Calu3 (cell line): ENCODE data around the gene CLEC18B. TPM values are rescaled to one million over a fixed set of nuclear protein-coding genes. Genes with fewer than 3 reads are reported as not detected.
"Not testable (repeated sequence)": the region's sequence is repeated elsewhere in the genome, so short reads cannot be mapped to it uniquely, and the experiment has no call there.

ENCODE experiments used
- BruUV-seq: library from RNA; stranded (reverse); fragments of 400-500 nt; replicated peaks from 2 replicates; lab custom pipeline; 2021; lab: Mats Ljungman, UMichigan
- CTCF ChIA-PET: fragments of 300-600 bp; sonication (Branson Sonifier 250); formaldehyde crosslinking; loops from one replicate; lab custom pipeline; 2022; ENCODE audit warnings: antibody characterized with exemption; lab: Charles Lee
- DNase-seq: peaks from one replicate; pipeline ENCODE4 v3.0.0; 2022
- H3K27ac Mint-ChIP-seq: one replicate; pipeline ENCODE4 v1.8.0; 2022; ENCODE audit warnings: mixed read lengths; ENCODE audit not compliant: unreplicated experiment
- H3K27me3 Mint-ChIP-seq: one replicate; pipeline ENCODE4 v1.8.0; 2022; ENCODE audit warnings: mixed read lengths; ENCODE audit not compliant: unreplicated experiment
- H3K36me3 Mint-ChIP-seq: one replicate; pipeline ENCODE4 v1.8.0; 2022; ENCODE audit warnings: mild to moderate bottlenecking, moderate library complexity, mixed read lengths; ENCODE audit not compliant: insufficient read depth, unreplicated experiment
- H3K4me1 Mint-ChIP-seq: one replicate; pipeline ENCODE4 v1.8.0; 2022; ENCODE audit warnings: mild to moderate bottlenecking, low read depth, mixed read lengths; ENCODE audit not compliant: unreplicated experiment
- H3K4me3 Mint-ChIP-seq: one replicate; pipeline ENCODE4 v1.8.0; 2022; ENCODE audit warnings: mild to moderate bottlenecking, low read depth, moderate library complexity, mixed read lengths; ENCODE audit not compliant: unreplicated experiment
- H3K9me3 Mint-ChIP-seq: one replicate; pipeline ENCODE4 v1.8.0; 2022; ENCODE audit warnings: low read depth, mixed read lengths; ENCODE audit not compliant: unreplicated experiment
- intact Hi-C: fragments of 100-400 bp; cut with micrococcal nuclease; formaldehyde crosslinking; loops from one replicate; pipeline ENCODE4 v1.10.0; 2022; ENCODE audit not compliant: unreplicated experiment
- total RNA-seq: library from RNA; stranded (reverse); gene quantifications from 2 replicates; pipeline ENCODE4 v1.2.3, GENCODE V29; 2022

The CLEC18B gene
- total RNA-seq, 1 experiment from 2014 or later: 1.3 TPM

- H3K36me3 Mint-ChIP-seq, H3K27ac Mint-ChIP-seq, H3K9me3 Mint-ChIP-seq, DNase-seq, CTCF ChIA-PET, H3K4me3 Mint-ChIP-seq, BruUV-seq, H3K27me3 Mint-ChIP-seq, H3K4me1 Mint-ChIP-seq, intact Hi-C loops: not testable (repeated sequence)
These were observed 808 bp upstream of the CLEC18B start for GRCh38 chr16:74422086-74422485.

- H3K27ac Mint-ChIP-seq, DNase-seq, H3K27me3 Mint-ChIP-seq, H3K4me1 Mint-ChIP-seq, CTCF ChIA-PET, H3K4me3 Mint-ChIP-seq, H3K36me3 Mint-ChIP-seq, H3K9me3 Mint-ChIP-seq, BruUV-seq, intact Hi-C loops: not testable (repeated sequence)
These were observed 156 bp upstream of the CLEC18B start for GRCh38 chr16:74421482-74421785.

GRCh38 chr16:74419811-74420210, 1.5 kb downstream of the CLEC18B start:
- CTCF ChIA-PET, H3K36me3 Mint-ChIP-seq, H3K4me1 Mint-ChIP-seq, H3K27me3 Mint-ChIP-seq, DNase-seq, H3K27ac Mint-ChIP-seq, H3K4me3 Mint-ChIP-seq, H3K9me3 Mint-ChIP-seq, BruUV-seq, intact Hi-C loops: not testable (repeated sequence)

GRCh38 chr16:74417897-74418296, 3.4 kb downstream of the CLEC18B start:
- H3K27me3 Mint-ChIP-seq, H3K36me3 Mint-ChIP-seq, H3K9me3 Mint-ChIP-seq, H3K27ac Mint-ChIP-seq, BruUV-seq, CTCF ChIA-PET, DNase-seq, H3K4me3 Mint-ChIP-seq, H3K4me1 Mint-ChIP-seq, intact Hi-C loops: not testable (repeated sequence)

- intact Hi-C loops, DNase-seq, H3K36me3 Mint-ChIP-seq, H3K27me3 Mint-ChIP-seq, CTCF ChIA-PET, H3K4me1 Mint-ChIP-seq, H3K4me3 Mint-ChIP-seq, BruUV-seq, H3K27ac Mint-ChIP-seq, H3K9me3 Mint-ChIP-seq: not testable (repeated sequence)
These were observed 7.4 kb downstream of the CLEC18B start for GRCh38 chr16:74413920-74414319.

- CTCF ChIA-PET, DNase-seq, H3K4me3 Mint-ChIP-seq, H3K27me3 Mint-ChIP-seq, H3K27ac Mint-ChIP-seq, intact Hi-C loops, BruUV-seq, H3K4me1 Mint-ChIP-seq, H3K36me3 Mint-ChIP-seq, H3K9me3 Mint-ChIP-seq: not testable (repeated sequence)
These were observed 7.8 kb downstream of the CLEC18B start for GRCh38 chr16:74413485-74413884.

- H3K9me3 Mint-ChIP-seq, H3K27me3 Mint-ChIP-seq, DNase-seq, H3K27ac Mint-ChIP-seq, H3K4me3 Mint-ChIP-seq, intact Hi-C loops, H3K36me3 Mint-ChIP-seq, H3K4me1 Mint-ChIP-seq, CTCF ChIA-PET, BruUV-seq: not testable (repeated sequence)
These were observed 8.4 kb downstream of the CLEC18B start for GRCh38 chr16:74412775-74413390.

- DNase-seq, BruUV-seq, H3K27me3 Mint-ChIP-seq, H3K36me3 Mint-ChIP-seq, H3K9me3 Mint-ChIP-seq, H3K4me1 Mint-ChIP-seq, CTCF ChIA-PET, H3K27ac Mint-ChIP-seq, intact Hi-C loops, H3K4me3 Mint-ChIP-seq: not testable (repeated sequence)
These were observed 9.0 kb downstream of the CLEC18B start for GRCh38 chr16:74412138-74412774.

- H3K27me3 Mint-ChIP-seq, DNase-seq, H3K4me1 Mint-ChIP-seq, H3K36me3 Mint-ChIP-seq, BruUV-seq, H3K4me3 Mint-ChIP-seq, CTCF ChIA-PET, H3K9me3 Mint-ChIP-seq, intact Hi-C loops, H3K27ac Mint-ChIP-seq: not testable (repeated sequence)
These were observed 10.3 kb downstream of the CLEC18B start for GRCh38 chr16:74410981-74411380.
